Mammary epithelial cell (primary cell): Measurements from ENCODE around the gene ANKRD36.
"Not testable (repeated sequence)": the region's sequence is repeated elsewhere in the genome, so short reads cannot be mapped to it uniquely, and the experiment has no call there.

Experiments used
- CTCF ChIP-seq, 2 donors: IDR thresholded peaks in 1 of 2; conservative IDR thresholded peaks in 1 of 2; 2 replicates each; pipeline ENCODE4 v1.5.1; 2011 to 2012; ENCODE audit warnings: inconsistent platforms in 2 of 2, low read length in 2 of 2, mild to moderate bottlenecking in 2 of 2, control low read depth in 1 of 2, low read depth in 1 of 2; ENCODE audit not compliant: insufficient read depth in 1 of 2; ENCODE audit errors: extremely low read depth in 1 of 2
- EZH2 ChIP-seq: IDR thresholded peaks from 2 replicates; pipeline ENCODE4 v1.6.1; 2012; ENCODE audit warnings: low read length, inconsistent platforms, borderline replicate concordance

GRCh38 chr2:97276232-97276798 is 163.4 kb downstream of the ANKRD36 start:
- not testable (repeated sequence) for TF ChIP-seq EZH2; CTCF (conservative IDR thresholded peaks at IDR 0.05 in 1 of 2, IDR thresholded peaks at IDR 0.05 in 1 of 2; ENCODE audit: extremely low read depth in 1 of 2, insufficient read depth in 1 of 2, low read depth in 1 of 2, low read length in 2 of 2)
